Measurements from ENCODE around the gene SEMA6A. TPM values are rescaled to one million over a fixed set of nuclear protein-coding genes. Genes with fewer than 3 reads are reported as not detected.

Gene SEMA6A
- total and polyA plus RNA-seq, 10 of the 15 experiments (the other 5 are each of a cell fraction or from before 2014, with no cell fraction given), result 0.16 to 10.2 (median 1.1) TPM

GRCh38 chr5:116440457-116441001, 134.1 kb downstream of the SEMA6A start:
- no peak overlapping the region for H3K27ac ChIP-seq (ENCODE audit: control insufficient read depth, insufficient read depth)
- H3K36me3 ChIP-seq (ENCODE audit: control insufficient read depth in 2 of 2, insufficient read depth in 2 of 2, low read length in 1 of 2), result no peaks in the 10 kb centered on the region
- DNase-seq (ENCODE audit: low read depth, low spot score) (no peak), ATAC-seq (peak; percentile 27), FAIRE-seq (no peak)
- intact Hi-C loops (cut with micrococcal nuclease; ENCODE audit: unreplicated experiment), result no loop called here
- no peaks in the 10 kb centered on the region for H3K9me3 ChIP-seq (replicated peaks; ENCODE audit: control insufficient read depth, insufficient read depth, low read length)
- WGBS (ENCODE audit: insufficient coverage, insufficient replicate concordance, low lambda C conversion rate, missing lambda C conversion rate), result 53% methylated on average over 5 of the region's 5 CpGs
- H3K27me3 ChIP-seq (replicated peaks in 1 of 2; ENCODE audit: control insufficient read depth in 2 of 2, insufficient read depth in 2 of 2, low read length in 1 of 2), result no peaks in the 10 kb centered on the region
- in situ Hi-C loops (cut with MboI), result no loop called here
- H4K20me1 ChIP-seq (ENCODE audit: control insufficient read depth, insufficient read depth), result no peaks in the 10 kb centered on the region
- CTCF ChIA-PET, result interaction anchor here (0.6 to 3.7 kb wide), 9 partner anchors 10 to 372 kb away, joined by 3 to 23 read pairs (median 4); no protein-coding TSS in a partner anchor
- POLR2A ChIA-PET, result interaction anchor here (0.8 to 2.6 kb wide), 5 partner anchors 13 to 125 kb away, joined by 3 to 9 read pairs (median 4); no protein-coding TSS in a partner anchor
- TF ChIP-seq SPI1 (IDR thresholded peaks at IDR 0.05; ENCODE audit: borderline replicate concordance, insufficient read depth, low read depth, low read length), result peak; percentile 19; the same call in 1 of the 2 replicates
- TF ChIP-seq LARP7 (IDR thresholded peaks at IDR 0.05), result no peak
- no peak for TF ChIP-seq NBN (IDR thresholded peaks at IDR 0.05)
- 0 out of 2 replicates have a peak, but pooled peaks have one; percentile 13 for TF ChIP-seq MTA2 (IDR thresholded peaks at IDR 0.05; ENCODE audit: low read depth)
- SMC1A ChIA-PET (ENCODE audit: uncharacterized antibody, unreplicated experiment), result interaction anchor here (0.7 to 3.9 kb wide), 13 partner anchors 10 to 356 kb away, joined by 3 to 17 read pairs (median 4); no protein-coding TSS in a partner anchor
- H3K4me2 ChIP-seq (ENCODE audit: control insufficient read depth, insufficient read depth), result no peak overlapping the region
- no peak overlapping the region for H3K9ac ChIP-seq (ENCODE audit: control insufficient read depth, insufficient read depth, low read length)
- no peak overlapping the region for H3K4me3 ChIP-seq
- no peak overlapping the region for H2AFZ ChIP-seq (ENCODE audit: control insufficient read depth, low read depth, low read length)
- peaks cover 4% of the 10 kb centered on the region; the same call in 1 of the 2 replicates for H3K4me1 ChIP-seq (ENCODE audit: control insufficient read depth, insufficient read depth, low read length)
- RAD21 ChIA-PET (ENCODE audit: unreplicated experiment), result interaction anchor here (1.1 to 3.0 kb wide), 7 partner anchors 13 to 302 kb away, joined by 4 to 14 read pairs (median 7); no protein-coding TSS in a partner anchor
- H3K79me2 ChIP-seq (ENCODE audit: control insufficient read depth, insufficient read depth, low read length), result no peaks in the 10 kb centered on the region
- no TSS peak for BruUV-seq (replicated peaks)

- BruUV-seq (replicated peaks), result no TSS peak
- no peaks in the 10 kb centered on the region for H3K36me3 ChIP-seq (ENCODE audit: control insufficient read depth in 2 of 2, insufficient read depth in 2 of 2, low read length in 1 of 2)
Observed at GRCh38 chr5:116439905-116440304, 134.7 kb downstream of the SEMA6A start.

More at GRCh38 chr5:116439905-116440304, 134.7 kb downstream of the SEMA6A start:
- in situ Hi-C loops (cut with MboI) (no loop called here), intact Hi-C loops (cut with micrococcal nuclease; ENCODE audit: unreplicated experiment) (no loop called here)
- ChIA-PET SMC1A (ENCODE audit: uncharacterized antibody, unreplicated experiment) (interaction anchor here (1.2 to 3.0 kb wide), 3 partner anchors 10 to 297 kb away, joined by 4 to 16 read pairs (median 5); no protein-coding TSS in a partner anchor), RAD21 (ENCODE audit: unreplicated experiment) (no interaction called here), CTCF (interaction anchor here (0.7 to 3.7 kb wide), 3 partner anchors 65 to 343 kb away, joined by 3 to 23 read pairs (median 5); no protein-coding TSS in a partner anchor), POLR2A (no interaction called here)
- 59% methylated on average over 5 of the region's 5 CpGs for WGBS (ENCODE audit: insufficient coverage, insufficient replicate concordance, low lambda C conversion rate, missing lambda C conversion rate)
- no peak for ATAC-seq
- DNase-seq (ENCODE audit: low read depth, low spot score), result no peak
- no peak for TF ChIP-seq SPI1 (IDR thresholded peaks at IDR 0.05; ENCODE audit: borderline replicate concordance, insufficient read depth, low read depth, low read length)
- no peak for TF ChIP-seq RCOR1 (conservative IDR thresholded peaks at IDR 0.05; ENCODE audit: low read depth, low read length)
- TF ChIP-seq GATAD2B (conservative IDR thresholded peaks at IDR 0.05; ENCODE audit: low read depth), result no peak
- TF ChIP-seq, protein P1, sequence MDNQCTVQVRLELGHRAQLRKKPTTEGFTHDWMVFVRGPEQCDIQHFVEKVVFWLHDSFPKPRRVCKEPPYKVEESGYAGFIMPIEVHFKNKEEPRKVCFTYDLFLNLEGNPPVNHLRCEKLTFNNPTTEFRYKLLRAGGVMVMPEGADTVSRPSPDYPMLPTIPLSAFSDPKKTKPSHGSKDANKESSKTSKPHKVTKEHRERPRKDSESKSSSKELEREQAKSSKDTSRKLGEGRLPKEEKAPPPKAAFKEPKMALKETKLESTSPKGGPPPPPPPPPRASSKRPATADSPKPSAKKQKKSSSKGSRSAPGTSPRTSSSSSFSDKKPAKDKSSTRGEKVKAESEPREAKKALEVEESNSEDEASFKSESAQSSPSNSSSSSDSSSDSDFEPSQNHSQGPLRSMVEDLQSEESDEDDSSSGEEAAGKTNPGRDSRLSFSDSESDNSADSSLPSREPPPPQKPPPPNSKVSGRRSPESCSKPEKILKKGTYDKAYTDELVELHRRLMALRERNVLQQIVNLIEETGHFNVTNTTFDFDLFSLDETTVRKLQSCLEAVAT (IDR thresholded peaks at IDR 0.05), result no peak
- no peak for TF ChIP-seq NR2C1 (IDR thresholded peaks at IDR 0.05)
- no peak for TF ChIP-seq BACH1 (IDR thresholded peaks at IDR 0.05; ENCODE audit: borderline replicate concordance)
- no peaks in the 10 kb centered on the region for H4K20me1 ChIP-seq (ENCODE audit: control insufficient read depth, insufficient read depth)
- H3K9me3 ChIP-seq (replicated peaks; ENCODE audit: control insufficient read depth, insufficient read depth, low read length), result no peaks in the 10 kb centered on the region
- H3K79me2 ChIP-seq (ENCODE audit: control insufficient read depth, insufficient read depth, low read length), result no peaks in the 10 kb centered on the region
- peaks cover 4% of the 10 kb centered on the region; the same call in 1 of the 2 replicates for H3K4me1 ChIP-seq (ENCODE audit: control insufficient read depth, insufficient read depth, low read length)
- no peak overlapping the region for H3K4me3 ChIP-seq
- H2AFZ ChIP-seq (ENCODE audit: control insufficient read depth, low read depth, low read length), result no peak overlapping the region
- no peak overlapping the region for H3K27ac ChIP-seq (ENCODE audit: control insufficient read depth, insufficient read depth)
- no peaks in the 10 kb centered on the region for H3K27me3 ChIP-seq (replicated peaks in 1 of 2; ENCODE audit: control insufficient read depth in 2 of 2, insufficient read depth in 2 of 2, low read length in 1 of 2)
- no peak for FAIRE-seq
- H3K4me2 ChIP-seq (ENCODE audit: control insufficient read depth, insufficient read depth), result no peak overlapping the region
- H3K9ac ChIP-seq (ENCODE audit: control insufficient read depth, insufficient read depth, low read length), result no peak overlapping the region
